ENCODE results near the gene RUNX2.

DNA sequence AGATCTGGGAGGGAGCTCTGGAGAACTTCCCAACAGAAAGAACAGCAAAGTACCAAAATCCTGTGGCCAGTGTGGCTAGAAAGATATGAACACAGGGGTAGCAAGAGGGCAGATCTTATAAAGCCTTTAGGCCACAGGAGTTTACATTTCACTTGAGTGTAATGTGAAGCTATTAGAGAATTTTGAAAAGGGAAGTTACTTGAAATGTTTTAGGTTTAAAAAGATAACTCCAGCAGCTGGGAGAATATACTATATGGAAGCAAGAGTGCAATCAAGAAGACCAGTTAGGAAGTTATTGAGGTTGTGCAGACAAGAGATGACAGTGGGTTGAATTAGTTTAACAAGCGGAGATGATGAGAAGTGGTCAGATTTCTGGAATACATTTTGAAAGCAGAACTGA lies 41.7 kb downstream of the RUNX2 start:
- TF ChIP-seq POLR2A (IDR thresholded peaks at IDR 0.05; ENCODE audit: low read length) (no peak), GATA1 (IDR thresholded peaks at IDR 0.05; ENCODE audit: low read depth, low read length) (no peak)

Measured in erythroblast (primary cell).